OCI-LY1 (cell line): ENCODE results near the gene PRSS57.

ENCODE experiments used
- EZH2 ChIP-seq: fragments of 200-600 bp; sonication (generic), shearing (Covaris generic); IDR thresholded peaks from 2 replicates; pipeline ENCODE4 v1.8.0; 2017; ENCODE audit warnings: borderline replicate concordance, mixed run types, mild to moderate bottlenecking, antibody characterized with exemption, low read length, moderate library complexity, mixed read lengths
- TF ChIP-seq, protein P1 (sequence below): fragments of 200-600 bp; sonication (generic), shearing (Covaris generic); IDR thresholded peaks from 2 replicates; pipeline ENCODE4 v1.5.1; 2017; ENCODE audit warnings: mild to moderate bottlenecking, antibody characterized with exemption, low read length, moderate library complexity, mixed read lengths

- TF ChIP-seq, protein P1, sequence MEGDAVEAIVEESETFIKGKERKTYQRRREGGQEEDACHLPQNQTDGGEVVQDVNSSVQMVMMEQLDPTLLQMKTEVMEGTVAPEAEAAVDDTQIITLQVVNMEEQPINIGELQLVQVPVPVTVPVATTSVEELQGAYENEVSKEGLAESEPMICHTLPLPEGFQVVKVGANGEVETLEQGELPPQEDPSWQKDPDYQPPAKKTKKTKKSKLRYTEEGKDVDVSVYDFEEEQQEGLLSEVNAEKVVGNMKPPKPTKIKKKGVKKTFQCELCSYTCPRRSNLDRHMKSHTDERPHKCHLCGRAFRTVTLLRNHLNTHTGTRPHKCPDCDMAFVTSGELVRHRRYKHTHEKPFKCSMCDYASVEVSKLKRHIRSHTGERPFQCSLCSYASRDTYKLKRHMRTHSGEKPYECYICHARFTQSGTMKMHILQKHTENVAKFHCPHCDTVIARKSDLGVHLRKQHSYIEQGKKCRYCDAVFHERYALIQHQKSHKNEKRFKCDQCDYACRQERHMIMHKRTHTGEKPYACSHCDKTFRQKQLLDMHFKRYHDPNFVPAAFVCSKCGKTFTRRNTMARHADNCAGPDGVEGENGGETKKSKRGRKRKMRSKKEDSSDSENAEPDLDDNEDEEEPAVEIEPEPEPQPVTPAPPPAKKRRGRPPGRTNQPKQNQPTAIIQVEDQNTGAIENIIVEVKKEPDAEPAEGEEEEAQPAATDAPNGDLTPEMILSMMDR = no peak
- TF ChIP-seq EZH2 = no peak
Measured at GRCh38 chr19:642767-643727, 52.2 kb downstream of the PRSS57 start.
